Glutamatergic neuron (in vitro differentiated cells): ENCODE measurements around the gene STX19. TPM values are rescaled to one million over a fixed set of nuclear protein-coding genes. Genes with fewer than 3 reads are reported as not detected.

Experiments
- DNase-seq: peaks from one replicate; pipeline ENCODE4 v3.0.0; 2022
- H3K27ac Mint-ChIP-seq: one replicate; pipeline ENCODE4 v1.8.0; 2020; ENCODE audit warnings: mild to moderate bottlenecking, mixed read lengths, inconsistent platforms; ENCODE audit not compliant: unreplicated experiment
- H3K27me3 Mint-ChIP-seq: one replicate; pipeline ENCODE4 v1.8.0; 2020; ENCODE audit warnings: mild to moderate bottlenecking, moderate library complexity, mixed read lengths, inconsistent platforms; ENCODE audit not compliant: unreplicated experiment
- H3K36me3 Mint-ChIP-seq: one replicate; pipeline ENCODE4 v1.8.0; 2020; ENCODE audit warnings: mild to moderate bottlenecking, mixed read lengths, inconsistent platforms; ENCODE audit not compliant: unreplicated experiment
- H3K4me1 Mint-ChIP-seq: one replicate; pipeline ENCODE4 v1.8.0; 2020; ENCODE audit warnings: mild to moderate bottlenecking, low read depth, mixed read lengths, inconsistent platforms; ENCODE audit not compliant: unreplicated experiment
- H3K4me3 Mint-ChIP-seq: one replicate; pipeline ENCODE4 v1.8.0; 2020; ENCODE audit warnings: mild to moderate bottlenecking, mixed read lengths, inconsistent platforms; ENCODE audit not compliant: unreplicated experiment
- H3K9me3 Mint-ChIP-seq: one replicate; pipeline ENCODE4 v1.8.0; 2020; ENCODE audit warnings: mild to moderate bottlenecking, moderate library complexity, mixed read lengths, inconsistent platforms; ENCODE audit not compliant: unreplicated experiment
- CTCF ChIP-seq: fragments of 200-600 bp; sonication (generic); IDR thresholded peaks from one replicate; pipeline ENCODE4 v1.5.0; 2021; ENCODE audit not compliant: partially characterized antibody, unreplicated experiment
- total RNA-seq: library from RNA; stranded (reverse); fragmentation: NEBNext Ultra II Directional; extraction: Animal tissue kit (Norgen Biotek cat#: 25700); gene quantifications from one replicate; pipeline ENCODE4 v1.2.1, GENCODE V29; 2021; ENCODE audit not compliant: unreplicated experiment

STX19 gene
- total RNA-seq, 1 donor from 2014 or later, result not detected

- Mint-ChIP-seq H3K4me3 (peak overlapping the region; percentile 98), H3K27me3 (peaks cover 4% of the 10 kb centered on the region), H3K4me1 (peaks cover 8% of the 10 kb centered on the region), H3K36me3 (peaks cover 8% of the 10 kb centered on the region), H3K27ac (peak overlapping the region; percentile 99), H3K9me3 (peaks cover 4% of the 10 kb centered on the region)
- no peak for TF ChIP-seq CTCF
- no peak for DNase-seq
Measured at GRCh38 chr3:94064243-94064860, 36.0 kb upstream of the STX19 start.

GRCh38 chr3:94063496-94064119 lies 35.2 kb upstream of the STX19 start:
- TF ChIP-seq CTCF, result no peak
- H3K9me3 Mint-ChIP-seq, result peaks cover 4% of the 10 kb centered on the region
- DNase-seq, result no peak
- H3K4me1 Mint-ChIP-seq, result peaks cover 8% of the 10 kb centered on the region
- peak overlapping the region; percentile 99 for H3K27ac Mint-ChIP-seq
- peaks cover 4% of the 10 kb centered on the region for H3K27me3 Mint-ChIP-seq
- peak overlapping the region; percentile 98 for H3K4me3 Mint-ChIP-seq
- H3K36me3 Mint-ChIP-seq, result peaks cover 8% of the 10 kb centered on the region

GRCh38 chr3:94062513-94063404 lies 34.4 kb upstream of the STX19 start, which contains the start of the genes DHFR2 and NSUN3:
Gene DHFR2 (minus strand): TSS chr3:94062916. CDS start chr3:94061511, 1,405 bp downstream.
Gene NSUN3 (plus strand): TSS chr3:94063061. CDS start chr3:94063127, 66 bp downstream.
- Mint-ChIP-seq H3K4me1 (peaks cover 8% of the 10 kb centered on the region), H3K27me3 (peaks cover 5% of the 10 kb centered on the region), H3K27ac (peak within 1 kb of the TSS; percentile 99), H3K9me3 (peaks cover 4% of the 10 kb centered on the region), H3K4me3 (peak within 1 kb of the TSS; percentile 98), H3K36me3 (peaks cover 6% of the 10 kb centered on the region)
- no peak for TF ChIP-seq CTCF
- peak; percentile 89 for DNase-seq

- Mint-ChIP-seq H3K27ac (no peak overlapping the region), H3K27me3 (peaks cover 8% of the 10 kb centered on the region), H3K4me3 (no peak overlapping the region), H3K9me3 (peaks cover 4% of the 10 kb centered on the region), H3K4me1 (peaks cover 8% of the 10 kb centered on the region), H3K36me3 (no peaks in the 10 kb centered on the region)
- no peak for DNase-seq
- no peak for TF ChIP-seq CTCF
Measured at GRCh38 chr3:94061297-94061696, 32.9 kb upstream of the STX19 start.
